Measurements from ENCODE around the gene OR1Q1. TPM values are rescaled to one million over a fixed set of nuclear protein-coding genes. Genes with fewer than 3 reads are reported as not detected.

The OR1Q1 gene, protein sequence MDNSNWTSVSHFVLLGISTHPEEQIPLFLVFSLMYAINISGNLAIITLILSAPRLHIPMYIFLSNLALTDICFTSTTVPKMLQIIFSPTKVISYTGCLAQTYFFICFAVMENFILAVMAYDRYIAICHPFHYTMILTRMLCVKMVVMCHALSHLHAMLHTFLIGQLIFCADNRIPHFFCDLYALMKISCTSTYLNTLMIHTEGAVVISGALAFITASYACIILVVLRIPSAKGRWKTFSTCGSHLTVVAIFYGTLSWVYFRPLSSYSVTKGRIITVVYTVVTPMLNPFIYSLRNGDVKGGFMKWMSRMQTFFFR
- not detected in 2 replicates for total RNA-seq

DNA sequence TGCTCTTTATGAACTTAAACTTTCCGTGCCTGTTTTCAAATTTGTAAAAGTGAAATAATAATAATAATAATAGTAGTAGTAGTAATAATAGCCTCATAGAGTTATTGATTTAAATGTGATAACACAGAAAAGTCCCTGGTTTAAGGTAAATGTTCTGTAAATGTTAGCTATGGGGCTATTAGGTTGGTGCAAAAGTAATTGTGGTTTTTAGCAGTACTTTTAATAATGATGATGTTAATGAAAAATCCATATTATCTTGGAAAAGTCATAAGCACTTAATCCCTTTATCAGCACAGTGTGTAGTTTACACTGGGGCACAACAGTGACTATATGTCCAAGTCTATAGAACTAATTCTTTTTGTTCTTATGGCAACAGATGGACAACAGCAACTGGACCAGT lies at the start of gene OR1Q1:
Gene OR1Q1, plus strand, starts transcription at position 377 of the 400 bp plus-strand sequence. Its CDS starts 0 bp downstream, at position 377.

DNA sequence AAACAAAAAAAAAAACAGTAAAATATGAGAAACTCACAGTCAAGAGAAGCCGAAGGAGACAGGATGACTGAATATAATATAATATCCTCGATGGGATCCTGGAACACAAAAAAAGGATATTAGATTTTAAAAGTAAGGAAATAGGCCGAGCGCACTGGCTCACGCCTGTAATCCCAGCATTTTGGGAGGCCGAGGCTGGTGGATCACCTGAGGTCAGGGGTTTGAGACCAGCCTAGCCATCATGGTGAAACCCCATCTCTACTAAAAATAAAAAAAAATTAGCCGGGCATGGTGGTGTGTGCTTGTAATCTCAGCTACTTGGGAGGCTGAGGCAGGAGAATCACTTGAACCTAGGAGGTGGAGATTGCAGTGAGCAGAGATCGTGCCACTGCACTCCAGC lies 31.3 kb upstream of the OR1Q1 start, which contains the start of gene OR1L8:
Gene OR1L8, minus strand, starts transcription at position 101 of the 400 bp plus-strand sequence. CDS start 14,907 bp downstream, outside the sequence.

DNA sequence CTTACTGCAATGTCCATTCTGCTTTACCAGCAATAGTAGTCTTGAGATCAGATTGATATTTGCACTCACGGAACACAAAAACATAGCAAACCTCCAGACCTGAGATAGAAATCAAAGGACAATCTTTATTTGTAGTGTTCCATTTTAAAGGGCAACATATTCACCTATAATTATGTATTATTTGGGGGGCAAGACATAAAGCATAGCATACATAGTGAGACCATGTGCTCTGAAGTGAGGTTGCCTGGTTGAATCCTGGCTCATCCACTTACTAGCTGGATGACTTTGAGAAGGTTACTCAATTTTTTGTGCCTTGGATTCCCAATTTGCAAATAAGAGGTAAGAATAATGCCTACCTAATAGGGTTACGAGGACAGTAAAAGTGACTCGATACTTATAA lies 43.0 kb downstream of the OR1Q1 start, which contains the start of gene OR1B1:
Gene OR1B1, minus strand, starts transcription at position 101 of the 400 bp plus-strand sequence.

DNA sequence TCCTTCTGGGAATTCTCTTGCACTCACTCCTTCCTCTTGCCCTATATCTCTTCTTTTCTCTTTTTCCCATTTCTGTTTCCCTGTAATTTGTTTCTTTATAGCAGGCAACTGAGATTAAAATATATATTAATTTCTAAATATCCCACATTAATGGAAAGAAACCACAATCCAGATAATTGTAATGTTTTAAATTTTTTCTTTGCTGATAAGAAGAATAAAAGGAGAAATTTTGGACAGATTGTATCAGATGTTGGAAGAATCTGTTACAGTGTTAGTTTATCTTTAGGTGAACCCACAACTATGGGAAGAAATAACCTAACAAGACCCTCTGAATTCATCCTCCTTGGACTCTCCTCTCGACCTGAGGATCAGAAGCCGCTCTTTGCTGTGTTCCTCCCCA lies 46.9 kb downstream of the OR1Q1 start, which contains the start of gene OR1L1:
Gene OR1L1, plus strand, starts transcription at position 301 of the 400 bp plus-strand sequence. Its CDS starts 0 bp downstream, at position 301.

Other genes with a start within 250 kb of the OR1Q1 start
- 0.76 and 1.5 TPM in 2 replicates for gene PTGS1, start 243.7 kb upstream of the OR1Q1 start, total RNA-seq
- not detected in 2 replicates for gene OR1J1, start 136.8 kb upstream of the OR1Q1 start, total RNA-seq
- not detected in 2 replicates for gene OR1J2, start 103.9 kb upstream of the OR1Q1 start, total RNA-seq
- gene OR1J4, start 95.6 kb upstream of the OR1Q1 start, total RNA-seq, result not detected in 2 replicates
- not detected in 2 replicates for gene OR1N1, start 87.4 kb upstream of the OR1Q1 start, total RNA-seq
- not detected in 2 replicates for gene OR1N2, start 61.6 kb upstream of the OR1Q1 start, total RNA-seq
- gene OR1L8, start 31.4 kb upstream of the OR1Q1 start, total RNA-seq, result 0.43 and 0.69 TPM in 2 replicates
- gene OR1B1, start 42.9 kb downstream of the OR1Q1 start, total RNA-seq, result 0.17 and 0.33 TPM in 2 replicates
- not detected in 2 replicates for gene OR1L1, start 47.0 kb downstream of the OR1Q1 start, total RNA-seq
- gene OR1L3, start 60.4 kb downstream of the OR1Q1 start, total RNA-seq, result not detected in 2 replicates
- not detected in 2 replicates for gene OR1L4, start 109.3 kb downstream of the OR1Q1 start, total RNA-seq
- gene OR1L6, start 127.6 kb downstream of the OR1Q1 start, total RNA-seq, result not detected in 2 replicates
- gene OR5C1, start 174.2 kb downstream of the OR1Q1 start, total RNA-seq, result not detected in 2 replicates
- not detected in 2 replicates for gene OR1K1, start 185.4 kb downstream of the OR1Q1 start, total RNA-seq
- 120 and 138 TPM in 2 replicates for gene PDCL, start 213.8 kb downstream of the OR1Q1 start, total RNA-seq

Measured in dermis lymphatic vessel endothelial cell (primary cell).